ENCODE measurements around the gene UBTD2.

Gene UBTD2, protein sequence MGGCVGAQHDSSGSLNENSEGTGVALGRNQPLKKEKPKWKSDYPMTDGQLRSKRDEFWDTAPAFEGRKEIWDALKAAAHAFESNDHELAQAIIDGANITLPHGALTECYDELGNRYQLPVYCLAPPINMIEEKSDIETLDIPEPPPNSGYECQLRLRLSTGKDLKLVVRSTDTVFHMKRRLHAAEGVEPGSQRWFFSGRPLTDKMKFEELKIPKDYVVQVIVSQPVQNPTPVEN

DNA sequence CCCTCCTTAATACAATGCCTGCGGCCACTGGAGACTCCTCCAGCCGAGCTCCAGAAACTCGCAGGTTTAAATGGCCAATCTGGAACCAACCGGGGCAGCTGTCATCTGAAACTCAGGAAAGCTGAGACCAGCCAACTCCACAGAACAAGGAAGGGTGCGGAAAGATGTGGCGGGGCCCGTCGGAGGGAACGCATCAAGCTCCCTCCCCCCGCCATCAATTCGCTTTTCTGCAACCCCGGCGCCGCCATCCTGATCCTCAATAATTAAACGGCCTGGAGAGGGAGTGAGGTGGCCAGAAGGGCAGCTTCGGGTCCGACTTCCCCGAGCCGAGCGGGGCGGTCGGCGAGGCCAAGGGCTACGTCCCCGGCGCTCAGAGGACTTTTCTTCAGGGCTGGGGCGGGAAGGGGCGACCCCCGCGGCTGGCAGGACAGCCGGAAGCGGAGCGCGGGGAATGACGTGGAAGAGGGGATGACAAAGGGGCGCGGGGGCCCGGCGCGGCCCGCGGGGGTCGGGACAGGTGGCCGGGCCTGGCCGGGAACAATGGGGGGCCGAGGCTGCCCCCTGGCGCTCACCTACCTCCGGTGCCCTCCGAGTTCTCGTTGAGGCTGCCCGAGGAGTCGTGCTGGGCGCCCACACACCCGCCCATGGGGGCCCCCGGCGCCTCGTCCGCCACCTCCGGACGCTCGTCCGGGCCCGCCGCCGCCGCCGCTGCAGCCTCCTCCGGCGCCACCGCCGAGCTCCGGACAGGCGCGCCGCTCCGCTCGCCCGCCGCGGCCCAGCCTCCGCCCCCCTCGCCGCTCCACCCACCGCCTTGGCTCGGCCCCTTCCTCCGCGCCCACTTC is at the start of gene UBTD2:
Gene UBTD2, minus strand, starts transcription at position 745 of the 842 bp plus-strand sequence. Its CDS starts 99 bp downstream, at position 646.
- TF ChIP-seq GATA3 (IDR thresholded peaks at IDR 0.05; ENCODE audit: low read depth, low read length) (no peak), GATA2 (IDR thresholded peaks at IDR 0.05; ENCODE audit: low read depth, low read length) (no peak)

DNA sequence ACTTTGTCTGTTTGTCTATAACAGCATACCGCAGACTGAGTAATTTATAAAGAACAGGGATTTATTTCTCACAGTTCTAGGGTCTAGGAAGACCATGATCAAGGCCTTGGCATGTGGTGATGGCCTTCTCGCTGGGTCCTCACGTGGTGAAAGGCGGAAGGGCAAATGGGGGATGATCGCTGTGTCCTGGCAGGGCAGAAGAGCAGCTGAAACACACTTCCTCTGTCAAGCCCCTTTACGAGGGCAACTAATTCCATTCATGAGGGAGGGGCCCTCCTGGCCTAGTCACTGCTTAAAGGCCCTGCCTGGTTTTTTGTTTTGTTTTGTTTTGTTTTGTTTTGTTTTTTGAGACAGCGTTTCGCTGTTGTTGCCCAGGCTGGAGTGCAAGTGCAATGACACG is 41.9 kb upstream of the UBTD2 start:
- TF ChIP-seq GATA3 (IDR thresholded peaks at IDR 0.05; ENCODE audit: low read depth, low read length) (no peak), GATA2 (IDR thresholded peaks at IDR 0.05; ENCODE audit: low read depth, low read length) (no peak)

DNA sequence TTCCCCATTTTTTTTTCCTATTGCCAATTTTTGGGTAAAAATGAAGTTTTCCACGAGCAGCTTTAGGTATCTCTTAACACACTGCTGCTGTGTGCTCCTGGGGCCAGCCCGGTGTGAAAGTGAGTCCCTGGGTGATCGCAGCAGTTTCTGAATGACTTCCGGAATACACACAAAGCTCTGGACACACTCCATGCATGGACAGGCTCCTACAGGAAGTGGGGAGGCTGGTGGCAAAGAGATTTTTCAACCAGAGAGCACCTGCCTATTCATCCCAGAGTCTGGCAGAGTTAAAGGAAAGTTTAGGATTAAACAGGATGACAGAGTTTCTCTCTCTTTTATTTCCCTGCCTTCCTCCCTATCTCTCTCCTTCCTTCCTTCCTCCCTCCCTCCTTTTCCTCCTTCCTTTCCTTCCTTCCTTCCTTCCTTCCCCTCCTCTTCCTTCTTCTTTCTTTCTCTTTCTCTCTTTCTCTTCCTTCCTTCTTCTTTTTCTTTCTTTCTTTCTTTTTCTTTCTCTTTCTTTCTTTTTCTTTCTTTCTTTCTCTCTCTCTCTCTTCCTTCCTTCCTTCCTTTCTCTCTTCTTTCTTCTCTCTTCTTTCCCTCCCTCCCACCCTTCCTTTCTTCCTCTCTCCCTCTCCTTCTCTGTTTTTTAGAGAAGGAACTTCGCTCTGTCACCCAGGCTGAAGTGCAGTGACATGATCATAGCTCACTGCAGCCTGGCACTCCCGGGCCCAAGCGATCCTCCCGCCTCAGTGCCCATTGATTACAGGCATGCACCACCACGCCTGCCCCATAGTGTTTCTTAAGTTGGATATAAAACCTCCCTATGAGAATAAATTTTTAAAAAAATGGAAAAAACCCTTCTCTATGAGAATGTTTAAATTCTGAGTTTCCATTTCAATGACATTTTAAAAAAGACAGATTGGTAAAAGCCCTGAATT is 38.7 kb upstream of the UBTD2 start:
- TF ChIP-seq GATA3 (IDR thresholded peaks at IDR 0.05; ENCODE audit: low read depth, low read length), result no peak
- TF ChIP-seq GATA2 (IDR thresholded peaks at IDR 0.05; ENCODE audit: low read depth, low read length), result no peak

DNA sequence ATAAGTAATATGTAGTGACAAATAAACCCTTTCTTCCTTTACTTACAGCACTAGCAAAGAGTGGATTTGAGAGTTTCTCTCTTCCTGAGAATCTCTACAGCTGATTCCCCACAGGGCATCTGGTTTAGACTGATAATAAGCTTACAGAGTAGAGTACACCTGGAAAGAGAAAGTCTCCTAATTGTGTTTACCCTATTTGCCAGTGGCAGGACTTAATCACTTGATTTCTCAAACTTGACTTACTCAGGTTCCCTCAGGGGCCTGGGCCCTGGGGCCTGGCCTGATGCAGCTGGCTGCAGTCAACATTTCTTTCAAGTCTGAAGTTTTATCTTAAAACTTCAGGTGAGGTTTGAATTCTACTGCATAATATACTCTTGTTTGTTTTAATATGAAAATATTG is 38.0 kb upstream of the UBTD2 start:
- TF ChIP-seq GATA3 (IDR thresholded peaks at IDR 0.05; ENCODE audit: low read depth, low read length) (no peak), GATA2 (IDR thresholded peaks at IDR 0.05; ENCODE audit: low read depth, low read length) (no peak)

DNA sequence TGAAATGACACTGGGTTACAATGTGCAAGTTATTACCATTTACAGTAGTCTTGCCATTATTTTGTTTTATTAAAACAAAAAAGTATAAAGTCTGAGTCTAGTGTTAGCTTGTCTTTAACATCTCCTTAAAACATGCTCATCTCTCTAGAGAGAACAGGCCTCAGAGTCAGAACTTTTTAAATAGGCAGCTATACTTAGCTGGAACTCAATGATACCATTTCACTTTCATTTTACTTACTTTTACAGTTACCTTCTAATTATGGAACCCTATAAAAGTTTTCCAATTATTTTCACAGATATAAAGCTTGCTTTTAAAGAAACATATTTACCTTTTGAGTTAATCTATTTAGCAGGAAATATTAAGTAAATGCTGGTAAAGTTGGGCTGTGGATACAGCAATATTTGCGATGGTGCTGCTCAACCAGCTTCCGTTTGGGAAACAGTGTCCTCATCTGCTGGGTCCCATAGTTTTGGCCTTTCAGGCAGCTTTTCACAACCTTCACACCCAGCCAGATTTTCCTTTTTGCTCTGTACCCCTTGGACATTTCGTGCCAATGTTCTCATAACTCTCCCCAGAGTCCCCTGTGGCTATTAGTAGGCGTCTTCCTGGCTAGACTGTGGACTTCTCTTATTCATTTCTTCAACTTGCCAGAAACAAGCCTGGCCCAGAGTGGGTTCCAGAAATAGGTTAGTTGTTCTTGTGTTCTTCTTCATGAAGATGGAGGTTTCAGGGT is 36.3 kb upstream of the UBTD2 start:
- TF ChIP-seq GATA3 (IDR thresholded peaks at IDR 0.05; ENCODE audit: low read depth, low read length) (no peak), GATA2 (IDR thresholded peaks at IDR 0.05; ENCODE audit: low read depth, low read length) (no peak)

DNA sequence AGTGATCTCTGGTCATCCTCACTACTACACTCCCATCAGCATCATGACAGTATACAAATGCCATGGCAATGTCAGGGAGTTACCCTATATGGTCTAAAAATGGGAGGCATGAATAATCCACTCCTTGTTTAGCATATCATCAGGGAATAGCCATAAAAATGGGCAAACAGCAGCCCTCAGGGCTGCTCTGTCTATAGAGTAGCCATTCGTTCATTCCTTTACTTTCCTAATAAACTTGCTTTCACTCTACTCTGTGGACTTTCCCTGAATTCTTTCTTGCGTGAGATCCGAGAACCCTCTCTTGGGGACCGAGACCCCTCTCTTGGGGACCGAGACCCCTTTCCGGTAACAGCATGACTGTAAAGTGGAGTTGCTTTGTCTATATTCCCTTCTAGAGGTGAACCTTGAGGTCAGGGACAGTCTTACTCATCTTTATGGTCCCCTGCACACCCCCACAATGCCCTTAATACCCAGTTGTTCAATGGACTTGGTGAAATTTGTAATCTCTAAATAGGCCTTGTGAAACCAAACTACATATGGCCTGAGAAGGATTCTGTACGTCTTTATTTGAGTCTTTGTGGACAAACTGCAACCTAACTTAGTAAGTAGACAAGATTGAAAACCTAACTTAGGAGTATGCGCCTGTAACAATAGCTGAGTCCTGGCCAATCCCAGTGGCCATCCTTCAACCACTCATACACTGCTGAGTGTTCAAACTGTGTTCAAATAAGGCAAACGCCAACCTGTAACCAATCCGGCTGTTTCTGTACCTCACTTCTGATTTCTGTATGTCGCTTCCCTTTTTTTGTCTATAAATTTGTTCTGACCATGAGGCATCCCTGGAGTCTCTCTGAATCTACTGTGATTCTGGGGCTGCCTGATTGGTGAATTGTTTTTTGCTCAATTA is 32.3 kb upstream of the UBTD2 start:
- no peak for TF ChIP-seq GATA2 (IDR thresholded peaks at IDR 0.05; ENCODE audit: low read depth, low read length)
- TF ChIP-seq GATA3 (IDR thresholded peaks at IDR 0.05; ENCODE audit: low read depth, low read length), result no peak

DNA sequence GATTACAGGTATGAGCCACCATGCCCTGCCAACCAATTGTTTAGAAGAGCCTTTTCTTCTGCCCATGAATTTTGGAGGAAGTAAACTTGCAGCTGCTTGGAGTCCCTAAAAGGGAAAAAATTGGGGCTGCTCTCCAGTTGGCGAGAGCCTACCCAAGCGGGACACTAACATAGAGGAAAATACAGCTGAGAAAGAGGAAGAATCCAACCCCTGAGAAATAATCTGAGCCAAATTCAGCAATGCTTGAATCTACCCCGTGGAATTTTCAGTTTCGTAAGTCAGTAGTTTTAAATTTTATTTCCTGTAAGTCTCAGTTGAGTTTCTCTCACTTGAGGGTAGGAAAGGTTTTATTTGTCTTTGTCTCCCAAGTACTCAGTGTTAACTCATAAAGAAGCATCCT is 30.4 kb upstream of the UBTD2 start:
- TF ChIP-seq GATA2 (IDR thresholded peaks at IDR 0.05; ENCODE audit: low read depth, low read length), result no peak
- no peak for TF ChIP-seq GATA3 (IDR thresholded peaks at IDR 0.05; ENCODE audit: low read depth, low read length)

DNA sequence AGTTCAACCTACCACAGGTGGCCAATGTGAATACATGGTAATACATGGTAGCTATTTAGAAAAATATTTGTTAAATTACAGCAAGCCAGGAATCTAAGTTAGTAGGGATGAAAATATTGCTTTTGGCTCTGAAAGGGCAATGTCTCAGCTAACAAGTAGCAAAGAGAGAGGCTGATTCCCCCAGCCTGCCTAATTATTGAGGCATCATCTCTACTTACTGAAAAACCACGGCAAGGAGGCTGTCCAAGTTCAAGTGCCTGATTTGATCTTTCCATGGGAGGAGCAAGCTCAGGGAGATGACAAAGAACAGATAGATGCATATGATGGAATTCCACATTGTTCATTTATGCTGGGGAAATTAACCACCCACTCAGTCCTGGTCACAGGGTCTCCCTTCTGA is 28.7 kb upstream of the UBTD2 start:
- no peak for TF ChIP-seq GATA3 (IDR thresholded peaks at IDR 0.05; ENCODE audit: low read depth, low read length)
- no peak for TF ChIP-seq GATA2 (IDR thresholded peaks at IDR 0.05; ENCODE audit: low read depth, low read length)

DNA sequence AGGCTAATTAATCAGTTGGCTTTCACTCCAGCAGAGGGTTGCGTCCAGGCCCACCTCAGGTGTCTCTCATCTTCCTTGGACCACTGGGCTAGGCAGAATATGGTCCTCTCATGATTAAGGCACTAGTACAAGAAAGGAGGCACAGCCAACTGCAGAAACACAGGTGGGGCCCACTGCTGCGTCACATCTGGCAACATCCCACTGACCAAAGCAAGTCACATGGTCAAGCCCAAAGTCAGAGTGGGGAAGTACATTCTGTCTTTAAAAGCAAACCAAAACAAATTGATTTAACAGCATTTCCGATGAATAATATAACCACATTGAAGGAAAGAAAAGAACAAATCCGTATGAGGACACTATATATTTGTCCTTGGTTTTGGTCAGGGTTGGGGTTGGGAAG is 28.0 kb upstream of the UBTD2 start:
- no peak for TF ChIP-seq GATA2 (IDR thresholded peaks at IDR 0.05; ENCODE audit: low read depth, low read length)
- no peak for TF ChIP-seq GATA3 (IDR thresholded peaks at IDR 0.05; ENCODE audit: low read depth, low read length)

DNA sequence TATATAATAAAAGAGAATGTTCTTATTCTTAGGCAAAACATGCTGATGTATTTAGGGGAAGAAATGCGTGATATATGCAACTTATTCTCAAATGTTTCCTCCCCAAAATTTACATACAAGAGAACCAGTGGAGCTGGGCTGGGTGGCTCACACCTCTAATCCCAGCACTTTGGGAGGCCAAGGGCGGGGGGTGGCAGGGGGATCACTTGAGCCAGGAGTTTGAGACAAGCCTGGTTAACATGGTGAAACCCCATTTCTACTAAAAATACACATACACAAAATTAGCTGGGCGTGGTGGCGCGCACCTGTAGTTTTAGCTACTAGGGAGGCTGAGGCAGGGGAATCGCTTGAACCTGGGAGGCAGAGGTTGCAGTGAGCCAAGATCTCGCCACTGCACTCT is 27.5 kb upstream of the UBTD2 start:
- no peak for TF ChIP-seq GATA3 (IDR thresholded peaks at IDR 0.05; ENCODE audit: low read depth, low read length)
- TF ChIP-seq GATA2 (IDR thresholded peaks at IDR 0.05; ENCODE audit: low read depth, low read length), result no peak

DNA sequence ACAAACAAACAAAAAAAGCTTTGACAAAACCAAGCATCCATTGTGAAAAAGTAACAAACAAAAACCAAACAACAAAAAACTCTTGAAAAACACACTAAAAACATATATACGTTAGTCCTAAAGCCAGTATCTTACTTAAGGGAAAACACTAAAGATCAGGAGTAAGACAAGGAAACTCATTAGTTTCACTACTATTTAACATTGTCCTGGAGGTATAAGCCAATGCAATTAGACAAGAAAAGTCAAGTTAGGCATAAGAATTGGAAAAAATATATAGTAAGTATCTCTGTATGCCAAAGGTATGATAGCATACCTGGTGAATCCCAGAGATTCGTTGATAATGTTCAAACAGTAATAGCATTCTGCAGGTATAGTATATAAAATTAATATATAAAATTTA is 21.8 kb upstream of the UBTD2 start:
- TF ChIP-seq GATA2 (IDR thresholded peaks at IDR 0.05; ENCODE audit: low read depth, low read length) (no peak), GATA3 (IDR thresholded peaks at IDR 0.05; ENCODE audit: low read depth, low read length) (no peak)

DNA sequence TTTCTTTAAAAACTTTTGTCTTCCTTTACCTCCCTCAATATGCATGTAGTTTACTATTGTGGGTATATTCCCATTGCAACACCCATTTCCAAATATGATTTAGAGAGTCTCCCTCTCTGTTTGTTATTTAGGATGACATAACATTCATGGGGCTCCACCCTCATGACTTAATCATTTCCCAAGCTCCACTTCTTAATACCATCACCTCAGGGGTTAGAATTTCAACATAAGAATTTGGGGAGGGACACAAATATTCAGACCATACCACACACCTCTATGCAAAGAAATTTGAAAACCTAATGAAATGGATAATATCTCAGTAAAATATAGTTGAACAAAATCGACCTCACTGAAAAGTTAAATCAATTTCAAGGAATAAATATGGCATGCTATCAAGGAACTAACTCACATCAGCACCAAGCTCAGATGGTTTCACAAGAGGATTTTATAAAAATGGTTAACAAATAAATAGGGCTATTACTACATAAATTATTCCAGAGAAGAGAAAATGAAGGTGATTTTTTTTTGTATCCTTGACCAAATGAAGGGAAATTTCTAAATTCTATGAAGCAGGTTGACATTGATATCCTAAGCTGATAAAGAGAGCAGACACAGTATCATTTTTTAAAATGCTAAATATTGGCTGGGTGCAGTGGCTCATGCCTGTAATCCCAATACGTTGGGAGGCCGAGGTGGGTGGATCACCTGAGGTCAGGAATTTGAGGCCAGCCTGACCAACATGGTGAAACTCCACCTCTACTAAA is 20.2 kb upstream of the UBTD2 start:
- TF ChIP-seq GATA2 (IDR thresholded peaks at IDR 0.05; ENCODE audit: low read depth, low read length) (no peak), GATA3 (IDR thresholded peaks at IDR 0.05; ENCODE audit: low read depth, low read length) (no peak)
